HG03558 (cell line): ENCODE measurements around the gene DUSP10.

ENCODE experiments used
- ATAC-seq: cut with Tn5 transposase; IDR thresholded peaks from one replicate; pipeline ENCODE4 v1.9.1; 2021; ENCODE audit warnings: moderate number of reproducible peaks; ENCODE audit not compliant: unreplicated experiment; ENCODE audit errors: extremely low read depth

The DUSP10 gene

DNA sequence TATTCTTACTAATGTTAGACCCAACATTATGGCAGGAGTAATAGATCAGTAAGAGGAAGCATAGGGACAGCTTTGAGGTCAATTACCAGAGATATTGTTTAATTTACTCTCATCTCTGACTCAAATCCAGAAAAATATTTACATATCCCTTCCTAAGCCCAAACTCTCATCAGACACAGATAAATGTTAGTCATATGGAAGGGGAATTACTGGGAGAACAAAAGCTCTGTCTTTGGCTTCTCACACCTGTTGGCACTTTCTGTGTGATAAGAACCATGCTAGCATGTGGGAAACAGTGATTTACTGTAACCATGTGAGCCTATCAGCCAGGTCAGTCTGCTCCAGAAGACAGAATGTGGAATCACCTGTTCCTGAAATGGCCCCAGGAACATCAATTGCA lies 72.4 kb downstream of the DUSP10 start:
- no peak for ATAC-seq

DNA sequence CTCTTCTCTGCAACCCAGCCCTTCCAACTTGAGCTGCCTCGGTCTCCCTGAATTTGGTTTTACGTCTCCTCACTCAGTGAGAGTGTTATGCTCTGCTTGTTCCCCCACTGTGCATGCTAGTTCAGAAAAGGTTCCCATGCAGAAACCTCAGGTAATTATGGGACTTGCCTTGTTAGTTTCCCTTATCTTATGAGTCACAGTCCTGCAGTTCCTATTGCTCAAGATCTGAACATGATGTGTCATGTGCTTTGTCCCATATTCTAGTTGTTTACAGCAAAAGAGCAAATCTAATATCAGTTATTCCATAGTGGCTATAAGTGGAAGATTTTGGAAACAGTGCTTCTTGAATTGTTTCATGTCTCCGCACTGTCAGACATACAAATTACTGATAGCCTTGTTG lies 74.4 kb downstream of the DUSP10 start:
- peak; percentile 92 for ATAC-seq

DNA sequence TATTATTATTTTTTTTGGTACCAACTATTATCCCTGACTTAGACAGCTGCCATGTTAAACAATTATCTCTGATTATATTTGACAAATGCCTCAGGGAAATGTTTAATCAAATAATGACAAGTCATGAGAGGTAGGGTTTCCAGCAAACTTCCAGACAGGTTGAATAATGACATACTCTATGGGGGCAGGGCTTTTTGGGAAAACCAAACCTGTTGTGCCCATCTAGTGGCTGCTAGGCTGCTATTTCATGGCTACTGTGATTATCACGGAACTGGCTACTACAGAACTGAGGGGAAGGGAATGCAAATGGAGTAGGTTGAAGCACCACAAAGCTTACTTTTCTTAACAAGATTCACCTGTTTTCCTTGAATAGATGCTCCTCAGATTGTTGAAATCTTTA lies 77.6 kb downstream of the DUSP10 start:
- no peak for ATAC-seq

DNA sequence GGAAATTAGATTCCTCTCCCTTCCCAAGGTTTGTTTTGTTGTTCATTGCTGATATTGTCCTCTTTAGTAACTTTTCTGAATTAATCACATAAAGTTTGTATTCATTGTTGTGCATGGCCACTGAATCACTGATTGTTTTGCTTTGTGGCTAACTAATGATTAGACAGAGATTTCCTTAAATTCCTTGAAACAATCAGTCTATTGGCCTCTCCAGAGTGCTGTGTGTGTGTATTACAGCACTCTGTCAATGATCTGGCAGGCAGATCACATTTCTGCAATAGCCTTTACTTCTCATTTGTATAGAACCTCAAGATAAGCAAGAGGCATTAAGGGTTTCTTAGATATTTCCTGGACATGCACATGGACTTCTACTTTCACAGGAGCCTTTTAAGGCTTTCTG lies 78.6 kb downstream of the DUSP10 start:
- no peak for ATAC-seq

DNA sequence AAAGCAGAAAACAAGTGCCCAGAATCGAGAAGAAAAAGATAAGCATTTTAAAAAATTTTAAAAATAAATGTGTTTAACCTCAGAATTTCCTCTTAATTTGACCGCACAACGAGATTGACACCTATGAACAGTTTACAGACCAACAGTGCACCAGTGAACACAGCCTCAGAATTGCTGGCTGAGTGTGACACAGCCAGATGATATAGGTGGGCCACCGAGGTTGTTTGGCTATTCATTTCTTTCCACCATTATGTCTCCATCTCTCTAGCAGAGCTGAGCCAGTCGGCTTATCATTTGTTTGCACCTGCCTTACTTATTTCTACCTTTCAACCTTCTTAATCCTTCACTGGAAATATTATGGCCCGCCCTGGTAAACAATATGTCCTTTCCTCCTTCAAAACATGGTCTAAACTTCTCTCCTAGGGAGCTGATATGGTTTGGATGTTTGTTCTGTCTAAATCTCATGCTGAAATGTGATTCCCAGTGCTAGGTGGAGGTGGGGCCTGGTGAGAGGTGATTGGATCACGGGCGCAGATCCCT lies 86.1 kb downstream of the DUSP10 start:
- no peak for ATAC-seq
